A673 (cell line): ENCODE measurements around the gene VWA7. TPM values are rescaled to one million over a fixed set of nuclear protein-coding genes. Genes with fewer than 3 reads are reported as not detected.
"Not testable (repeated sequence)": the region's sequence is repeated elsewhere in the genome, so short reads cannot be mapped to it uniquely, and the experiment has no call there.

Experiments used
- BruUV-seq: library from RNA; stranded (reverse); fragments of 400-500 nt; replicated peaks from 2 replicates; lab custom pipeline; 2021; lab: Mats Ljungman, UMichigan
- CTCF ChIA-PET: fragments of 300-600 bp; sonication (Branson Sonifier 250); formaldehyde crosslinking; loops from one replicate; lab custom pipeline; 2022; ENCODE audit warnings: antibody characterized with exemption; lab: Charles Lee
- POLR2A ChIA-PET: fragments of 300-600 bp; sonication (Branson Sonifier 250); formaldehyde crosslinking; loops from one replicate; lab custom pipeline; 2022; ENCODE audit warnings: antibody characterized with exemption; ENCODE audit not compliant: low non-redundant PET; lab: Charles Lee
- DNase-seq: peaks from one replicate; pipeline ENCODE4 v3.0.0-alpha.2; 2015; ENCODE audit warnings: low spot score
- H3K27ac ChIP-seq: fragments of 200-600 bp; sonication (generic); 2 replicates; pipeline ENCODE4 v1.5.1; 2016; ENCODE audit warnings: mixed run types, low read depth, mild to moderate bottlenecking, mixed read lengths, antibody characterized with exemption, low read length; ENCODE audit not compliant: poor library complexity, severe bottlenecking
- H3K27me3 ChIP-seq: fragments of 200-600 bp; sonication (generic); replicated peaks from 2 replicates; pipeline ENCODE4 v1.6.1; 2017; ENCODE audit warnings: mixed run types, low read depth, mild to moderate bottlenecking, mixed read lengths, antibody characterized with exemption, low read length; ENCODE audit not compliant: insufficient read depth, poor library complexity
- H3K36me3 ChIP-seq: fragments of 200-600 bp; sonication (generic); 2 replicates; pipeline ENCODE4 v1.6.1; 2016; ENCODE audit warnings: mixed run types, mild to moderate bottlenecking, mixed read lengths, antibody characterized with exemption, low read length; ENCODE audit not compliant: insufficient read depth, poor library complexity, severe bottlenecking
- H3K4me1 ChIP-seq: fragments of 200-600 bp; sonication (generic); 2 replicates; pipeline ENCODE4 v1.6.1; 2017; ENCODE audit warnings: mixed run types, mild to moderate bottlenecking, mixed read lengths, antibody characterized with exemption, low read length; ENCODE audit not compliant: insufficient read depth, poor library complexity, severe bottlenecking
- H3K4me3 ChIP-seq: fragments of 200-600 bp; sonication (generic); 2 replicates; pipeline ENCODE4 v1.5.1; 2016; ENCODE audit warnings: low read depth, mixed run types, mild to moderate bottlenecking, mixed read lengths, low read length; ENCODE audit not compliant: poor library complexity, severe bottlenecking
- H3K9me3 ChIP-seq: fragments of 200-600 bp; sonication (generic); 2 replicates; pipeline ENCODE4 v1.6.1; 2016; ENCODE audit warnings: mixed run types, low read depth, mild to moderate bottlenecking, mixed read lengths, antibody characterized with exemption, low read length; ENCODE audit not compliant: poor library complexity, severe bottlenecking
- EZH2 ChIP-seq: fragments of 200-600 bp; sonication (generic); IDR thresholded peaks from 2 replicates; pipeline ENCODE4 v1.6.1; 2017; ENCODE audit warnings: borderline replicate concordance, low read depth, mild to moderate bottlenecking, mixed read lengths, antibody characterized with exemption, low read length; ENCODE audit not compliant: poor library complexity, severe bottlenecking
- intact Hi-C: fragments of 100-400 bp; cut with micrococcal nuclease; formaldehyde crosslinking; loops from one replicate; pipeline ENCODE4 v1.10.0; 2022; ENCODE audit not compliant: unreplicated experiment
- total RNA-seq: library from RNA; stranded (reverse); gene quantifications from 2 replicates; pipeline ENCODE4 v1.2.3, GENCODE V29; 2021
- TF ChIP-seq, protein P1 (sequence below): fragments of 300-800, 200-600 bp; sonication (generic); conservative IDR thresholded peaks from 2 replicates; pipeline ENCODE4 v1.5.1; 2017; ENCODE audit warnings: low read depth, mild to moderate bottlenecking, antibody characterized with exemption, low read length, moderate library complexity, mixed read lengths

The VWA7 gene
- total RNA-seq, 1 experiment from 2014 or later: 2.8 TPM

DNA sequence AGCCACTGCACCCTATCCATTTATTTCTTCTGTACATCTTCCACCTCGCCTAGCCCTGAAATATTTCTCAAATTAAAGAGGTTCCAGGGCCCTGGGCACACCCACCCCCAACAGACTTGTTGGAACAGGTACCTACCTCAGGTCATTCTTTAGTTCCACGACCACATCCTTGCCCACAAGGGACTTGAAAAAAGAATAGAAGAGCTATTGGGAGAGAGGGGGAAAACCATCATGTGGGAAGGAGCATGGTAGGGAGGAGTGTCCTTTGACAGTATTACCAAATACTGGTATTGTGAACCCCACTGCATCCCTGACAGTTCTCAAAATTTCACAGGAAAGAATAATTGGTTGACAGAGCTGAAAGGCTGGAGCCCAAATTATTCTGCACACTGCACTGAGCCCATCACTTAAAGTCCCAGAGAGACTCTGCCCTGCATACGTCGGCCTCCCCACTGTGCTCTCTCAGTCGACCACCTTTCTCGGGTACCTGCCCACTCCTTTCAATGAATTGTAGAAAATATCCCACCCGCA lies 28.9 kb upstream of the VWA7 start:
- H3K36me3 ChIP-seq: peaks cover 16% of the 10 kb centered on the region
- no peaks in the 10 kb centered on the region for H3K9me3 ChIP-seq
- BruUV-seq: TSS peak; percentile 65
- H3K4me1 ChIP-seq: no peaks in the 10 kb centered on the region
- POLR2A ChIA-PET: interaction anchor here (1.3 kb wide), 1 partner anchor 9 kb away, joined by 12 read pairs; the partner anchor contains the start of genes HSPA1A and HSPA1L
- no peak for DNase-seq
- intact Hi-C loops: no loop called here
- TF ChIP-seq EZH2: no peak
- TF ChIP-seq, protein P1, sequence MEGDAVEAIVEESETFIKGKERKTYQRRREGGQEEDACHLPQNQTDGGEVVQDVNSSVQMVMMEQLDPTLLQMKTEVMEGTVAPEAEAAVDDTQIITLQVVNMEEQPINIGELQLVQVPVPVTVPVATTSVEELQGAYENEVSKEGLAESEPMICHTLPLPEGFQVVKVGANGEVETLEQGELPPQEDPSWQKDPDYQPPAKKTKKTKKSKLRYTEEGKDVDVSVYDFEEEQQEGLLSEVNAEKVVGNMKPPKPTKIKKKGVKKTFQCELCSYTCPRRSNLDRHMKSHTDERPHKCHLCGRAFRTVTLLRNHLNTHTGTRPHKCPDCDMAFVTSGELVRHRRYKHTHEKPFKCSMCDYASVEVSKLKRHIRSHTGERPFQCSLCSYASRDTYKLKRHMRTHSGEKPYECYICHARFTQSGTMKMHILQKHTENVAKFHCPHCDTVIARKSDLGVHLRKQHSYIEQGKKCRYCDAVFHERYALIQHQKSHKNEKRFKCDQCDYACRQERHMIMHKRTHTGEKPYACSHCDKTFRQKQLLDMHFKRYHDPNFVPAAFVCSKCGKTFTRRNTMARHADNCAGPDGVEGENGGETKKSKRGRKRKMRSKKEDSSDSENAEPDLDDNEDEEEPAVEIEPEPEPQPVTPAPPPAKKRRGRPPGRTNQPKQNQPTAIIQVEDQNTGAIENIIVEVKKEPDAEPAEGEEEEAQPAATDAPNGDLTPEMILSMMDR: no peak
- peak overlapping the region; percentile 66 for H3K4me3 ChIP-seq
- H3K27ac ChIP-seq: peak overlapping the region; percentile 91
- CTCF ChIA-PET: interaction anchor here (1.1 kb wide), 1 partner anchor 24 kb away, joined by 6 read pairs; no protein-coding TSS in a partner anchor
- no peaks in the 10 kb centered on the region for H3K27me3 ChIP-seq

DNA sequence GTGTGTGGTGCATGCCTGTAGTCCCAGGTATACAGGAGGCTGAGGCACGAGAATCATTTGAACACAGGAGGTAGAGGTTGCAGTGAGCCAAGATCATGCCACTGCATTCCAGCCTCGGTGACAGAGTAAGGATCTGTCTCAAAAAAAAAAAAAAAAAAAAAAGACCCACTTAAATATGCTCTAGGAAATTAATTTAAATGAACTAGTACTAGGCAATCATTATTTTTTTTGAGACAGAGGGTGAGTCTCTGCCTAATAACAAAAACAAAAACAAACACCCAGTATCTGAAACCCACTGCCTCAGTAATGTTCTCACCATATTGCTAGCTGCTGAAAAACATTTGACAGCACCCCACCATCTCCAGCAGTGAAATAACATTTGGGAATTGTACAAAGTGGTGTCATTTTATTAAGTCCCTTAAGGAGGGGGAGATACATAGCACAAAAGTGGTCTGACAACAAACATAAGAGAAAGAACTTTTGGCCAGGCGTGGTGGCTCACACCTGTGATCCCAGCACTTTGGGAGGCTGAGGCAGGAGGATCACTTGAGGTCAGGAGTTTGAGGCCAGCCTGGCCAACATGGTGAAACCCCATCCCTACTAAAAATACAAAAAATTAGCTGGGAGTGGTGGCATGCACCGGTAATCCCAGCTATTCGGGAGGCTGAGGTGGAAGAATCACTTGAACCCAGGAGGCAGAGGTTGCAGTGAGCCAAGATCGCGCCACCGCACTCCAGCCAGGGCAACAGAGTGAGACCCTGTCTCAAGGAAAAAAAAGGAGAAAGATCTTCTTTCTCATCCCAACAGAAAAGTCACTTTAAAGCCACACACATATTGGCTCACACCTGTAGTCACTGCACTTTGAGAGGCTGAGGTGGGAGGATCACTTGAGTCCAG lies 24.2 kb upstream of the VWA7 start:
- CTCF ChIA-PET: interaction anchor here (0.6 kb wide), 1 partner anchor 11 kb away, joined by 8 read pairs; no protein-coding TSS in a partner anchor
- peaks cover 29% of the 10 kb centered on the region for H3K36me3 ChIP-seq
- H3K4me1 ChIP-seq, intact Hi-C loops, H3K27ac ChIP-seq, H3K27me3 ChIP-seq, BruUV-seq, H3K4me3 ChIP-seq, POLR2A ChIA-PET, H3K9me3 ChIP-seq, DNase-seq: not testable (repeated sequence)

DNA sequence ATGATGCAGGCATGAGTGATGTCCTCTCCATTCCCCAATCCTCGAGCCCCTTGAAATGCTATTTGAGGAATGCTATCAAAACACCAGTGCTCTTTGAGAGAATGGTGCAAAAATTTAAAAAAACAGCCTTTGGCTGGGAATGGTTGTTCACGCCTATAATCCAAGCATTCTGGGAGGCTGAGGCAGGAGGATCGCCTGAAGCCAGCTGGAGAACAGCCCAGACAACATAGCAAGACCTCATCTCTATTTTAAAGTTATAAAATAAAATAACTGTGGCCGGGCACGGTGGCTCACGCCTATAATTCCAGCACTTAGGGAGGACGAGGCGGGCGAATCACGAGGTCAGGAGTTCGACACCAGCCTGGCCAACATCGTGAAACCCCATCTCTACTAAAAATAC lies 22.7 kb upstream of the VWA7 start:
- Histone ChIP-seq H3K4me3 (no peak overlapping the region), H3K27ac (no peak overlapping the region), H3K9me3 (no peaks in the 10 kb centered on the region), H3K36me3 (peaks cover 29% of the 10 kb centered on the region), H3K27me3 (no peaks in the 10 kb centered on the region), H3K4me1 (peaks cover under 1% of the 10 kb centered on the region)
- no peak for DNase-seq
- ChIA-PET CTCF (no interaction called here), POLR2A (no interaction called here)
- BruUV-seq: no TSS peak
- intact Hi-C loops: no loop called here
- TF ChIP-seq EZH2: no peak
- TF ChIP-seq, protein P1: no peak
